H1 (cell line): ENCODE results near the gene MYOT. TPM values are rescaled to one million over a fixed set of nuclear protein-coding genes. Genes with fewer than 3 reads are reported as not detected.

Experiments used
- CTCF ChIA-PET: fragments of 300-600 bp; sonication (Branson Sonifier 250); formaldehyde crosslinking; loops from one replicate; lab custom pipeline; 2021; ENCODE audit not compliant: partially characterized antibody; lab: Charles Lee
- POLR2A ChIA-PET: fragments of 300-600 bp; sonication (Branson Sonifier 250); formaldehyde crosslinking; loops from one replicate; lab custom pipeline; 2021; ENCODE audit warnings: inconsistent platforms; ENCODE audit not compliant: partially characterized antibody; lab: Charles Lee
- DNase-seq, 2 experiments: peaks; one replicate each; pipeline versions ENCODE4 v3.0.0 to v3.0.0-alpha.2; 2010 to 2022; ENCODE audit warnings: low spot score in 2 of 2, low read depth in 1 of 2, mixed read lengths in 1 of 2
- FAIRE-seq: peaks from 2 replicates; lab custom pipeline; 2011; peaks lifted over from hg19 to GRCh38; lab: Jason Lieb, UNC
- H2AFZ ChIP-seq: 2 replicates; pipeline ENCODE4 v1.8.1; 2012; ENCODE audit warnings: low read length, inconsistent platforms
- H2AK5ac ChIP-seq: 2 replicates; pipeline ENCODE4 v1.6.1; 2013; ENCODE audit warnings: low read depth, low read length
- H2BK120ac ChIP-seq: replicated peaks from 2 replicates; pipeline ENCODE3; 2013; ENCODE audit warnings: low read depth, low read length, inconsistent platforms
- H2BK12ac ChIP-seq: 2 replicates; pipeline ENCODE4 v1.6.1; 2013; ENCODE audit warnings: low read depth, low read length
- H2BK15ac ChIP-seq: 2 replicates; pipeline ENCODE4 v1.6.1; 2013; ENCODE audit warnings: low read length
- H2BK20ac ChIP-seq: 2 replicates; pipeline ENCODE4 v1.6.1; 2013; ENCODE audit warnings: low read length
- H2BK5ac ChIP-seq: 2 replicates; pipeline ENCODE4 v1.6.1; 2013; ENCODE audit warnings: low read depth, low read length
- H3K14ac ChIP-seq: 2 replicates; pipeline ENCODE4 v1.6.1; 2013; ENCODE audit warnings: inconsistent platforms; ENCODE audit not compliant: insufficient read length
- H3K18ac ChIP-seq: 2 replicates; pipeline ENCODE4 v1.6.1; 2013; ENCODE audit warnings: low read length; ENCODE audit errors: extremely low read depth
- H3K23ac ChIP-seq: 2 replicates; pipeline ENCODE4 v1.6.1; 2013; ENCODE audit warnings: inconsistent platforms; ENCODE audit not compliant: insufficient read length
- H3K23me2 ChIP-seq: 2 replicates; pipeline ENCODE4 v1.6.1; 2013; ENCODE audit warnings: low read depth, low read length
- H3K27ac ChIP-seq: 2 replicates; pipeline ENCODE4 v1.6.1; 2011; ENCODE audit warnings: low read depth, low read length, inconsistent platforms
- H3K27me3 ChIP-seq, 4 experiments: replicated peaks in 1 of 4; 1 replicate in 1 of 4; 2 replicates in 3 of 4; pipeline versions ENCODE4 v1.6.1 to v1.8.1; 2011 to 2013; ENCODE audit warnings: low read length in 3 of 4, mild to moderate bottlenecking in 3 of 4, inconsistent platforms in 2 of 4, mixed read lengths in 2 of 4, moderate library complexity in 1 of 4; ENCODE audit not compliant: control insufficient read depth in 3 of 4, insufficient read depth in 3 of 4; ENCODE audit errors: extremely low read depth in 1 of 4
- H3K36me3 ChIP-seq, 4 experiments: 2 replicates each; pipeline versions ENCODE4 v1.6.1 to v1.8.1; 2011 to 2013; ENCODE audit warnings: mild to moderate bottlenecking in 4 of 4, low read length in 3 of 4, moderate library complexity in 2 of 4, control low read depth in 1 of 4, inconsistent platforms in 1 of 4; ENCODE audit not compliant: insufficient read depth in 4 of 4, control insufficient read depth in 2 of 4
- H3K4ac ChIP-seq: replicated peaks from 2 replicates; pipeline ENCODE3; 2013; ENCODE audit warnings: low read length, low read depth, mixed read lengths, inconsistent platforms; ENCODE audit not compliant: insufficient read length
- H3K4me1 ChIP-seq, 4 experiments: replicated peaks in 1 of 4; 1 replicate in 1 of 4; 2 replicates in 3 of 4; pipeline versions ENCODE4 v1.6.1 to v1.8.1; 2011 to 2013; ENCODE audit warnings: low read length in 3 of 4, inconsistent platforms in 2 of 4, mixed read lengths in 1 of 4; ENCODE audit not compliant: insufficient read depth in 4 of 4, control insufficient read depth in 3 of 4
- H3K4me2 ChIP-seq, 2 experiments: 2 replicates each; pipeline versions ENCODE4 v1.6.1 to v1.8.1; 2011 to 2013; ENCODE audit warnings: low read depth in 2 of 2, low read length in 2 of 2, control low read depth in 1 of 2, inconsistent platforms in 1 of 2, mild to moderate bottlenecking in 1 of 2; ENCODE audit not compliant: insufficient read depth in 1 of 2
- H3K4me3 ChIP-seq, 4 experiments: fragments of 200-600, 300-600 bp in 1 of 4; sonication (generic), shearing (Covaris generic), sonication (Bioruptor Twin) in 1 of 4; 2 replicates each; pipeline versions ENCODE4 v1.5.1 to v1.8.1; 2011 to 2016; ENCODE audit warnings: low read length in 4 of 4, low read depth in 3 of 4, control low read depth in 2 of 4, inconsistent platforms in 2 of 4, mild to moderate bottlenecking in 2 of 4, mixed read lengths in 1 of 4, moderate library complexity in 1 of 4; ENCODE audit not compliant: insufficient read depth in 2 of 4; ENCODE audit errors: extremely low read depth in 1 of 4
- H3K56ac ChIP-seq: replicated peaks from 2 replicates; pipeline ENCODE3; 2013; ENCODE audit warnings: low read depth, mild to moderate bottlenecking, mixed read lengths, low read length, inconsistent platforms; ENCODE audit not compliant: insufficient read length
- H3K79me1 ChIP-seq: 2 replicates; pipeline ENCODE4 v1.6.1; 2013; ENCODE audit warnings: low read depth, low read length, control low read depth
- H3K79me2 ChIP-seq, 2 experiments: 2 replicates each; pipeline versions ENCODE4 v1.6.1 to v1.8.1; 2012 to 2013; ENCODE audit warnings: low read length in 2 of 2, mild to moderate bottlenecking in 2 of 2, inconsistent platforms in 1 of 2; ENCODE audit not compliant: insufficient read depth in 2 of 2, control insufficient read depth in 1 of 2
- H3K9ac ChIP-seq, 4 experiments: replicated peaks in 1 of 4; 1 replicate in 1 of 4; 2 replicates in 3 of 4; pipeline versions ENCODE4 v1.6.1 to v1.8.1; 2011 to 2013; ENCODE audit warnings: low read depth in 3 of 4, low read length in 3 of 4, control low read depth in 2 of 4, mild to moderate bottlenecking in 2 of 4, moderate library complexity in 2 of 4, inconsistent platforms in 1 of 4; ENCODE audit errors: extremely low read depth in 1 of 4
- H3K9me3 ChIP-seq, 2 experiments: 2 replicates each; pipeline versions ENCODE4 v1.6.1 to v1.8.1; 2012 to 2013; ENCODE audit warnings: mild to moderate bottlenecking in 2 of 2, moderate library complexity in 2 of 2, control low read depth in 1 of 2, inconsistent platforms in 1 of 2, low read depth in 1 of 2, low read length in 1 of 2, mixed read lengths in 1 of 2; ENCODE audit not compliant: insufficient read depth in 2 of 2
- H4K20me1 ChIP-seq, 2 experiments: replicated peaks in 1 of 2; 2 replicates each; pipeline versions ENCODE3 to v1.8.1; 2011 to 2013; ENCODE audit warnings: inconsistent platforms in 2 of 2, low read length in 2 of 2, mild to moderate bottlenecking in 1 of 2; ENCODE audit not compliant: insufficient read depth in 2 of 2, control insufficient read depth in 1 of 2
- H4K5ac ChIP-seq: 2 replicates; pipeline ENCODE4 v1.6.1; 2013; ENCODE audit warnings: low read length, low read depth, mixed read lengths, inconsistent platforms; ENCODE audit not compliant: insufficient read length
- H4K8ac ChIP-seq: 2 replicates; pipeline ENCODE4 v1.8.0; 2013; ENCODE audit warnings: mild to moderate bottlenecking, moderate library complexity, low read length, inconsistent platforms; ENCODE audit not compliant: insufficient read depth; ENCODE audit errors: extremely low read depth
- H4K91ac ChIP-seq: replicated peaks from 2 replicates; pipeline ENCODE3; 2013; ENCODE audit warnings: low read length, mixed read lengths, inconsistent platforms; ENCODE audit not compliant: insufficient read length
- CHD2 ChIP-seq: IDR thresholded peaks from 2 replicates; pipeline ENCODE4 v1.6.1; 2012; ENCODE audit warnings: low read length, improper control_type of control experiment
- CTBP2 ChIP-seq: IDR thresholded peaks from 2 replicates; pipeline ENCODE4 v1.7.0; 2011; ENCODE audit warnings: borderline replicate concordance, mild to moderate bottlenecking, moderate library complexity, mixed read lengths, low read length; ENCODE audit not compliant: insufficient read depth, insufficient read length
- JUN ChIP-seq: IDR thresholded peaks from 2 replicates; pipeline ENCODE4 v1.6.1; 2011; ENCODE audit warnings: low read depth, mild to moderate bottlenecking, improper control_type of control experiment, low read length
- PHF8 ChIP-seq: fragments of 200-600 bp; sonication (generic); conservative IDR thresholded peaks from 2 replicates; pipeline ENCODE4 v1.7.1; 2012; ENCODE audit warnings: low read depth, mild to moderate bottlenecking, inconsistent platforms, low read length, moderate library complexity
- SP1 ChIP-seq: IDR thresholded peaks from 2 replicates; pipeline ENCODE4 v1.6.1; 2011; ENCODE audit warnings: low read depth, low read length
- WGBS, 2 experiments: shearing (Covaris generic) in 1 of 2; methylation state at CpG; one replicate each; pipeline versions ENCODE4 v1.1.6 to v1.1.7; 2013 to 2015; ENCODE audit warnings: low lambda C conversion rate in 2 of 2, mixed read lengths in 2 of 2, inconsistent platforms in 1 of 2, low coverage in 1 of 2, missing lambda C conversion rate in 1 of 2; ENCODE audit not compliant: insufficient replicate concordance in 2 of 2, insufficient coverage in 1 of 2, insufficient read length in 1 of 2; ENCODE audit errors: extremely low coverage in 1 of 2, missing lambda C conversion rate in 1 of 2; 5-methylcytosine and 5-hydroxymethylcytosine counted together
- polyA plus RNA-seq, 7 experiments: library from polyadenylated mRNA; depleted of rRNA in 3 of 7; stranded (reverse) in 5 of 7; unstranded in 2 of 7; fragments of >200 nt in 5 of 7; fragments of 200-250 nt in 2 of 7; gene quantifications; 1 replicate in 5 of 7; 2 replicates in 1 of 7; 4 replicates in 1 of 7; pipeline versions ENCODE4 v1.2.1 to v1.2.3, GENCODE V29; 2011 to 2013; ENCODE audit warnings: missing spikeins in 2 of 7, mixed read lengths in 2 of 7
- total RNA-seq: library from RNA; stranded (reverse); fragmentation: NEBNext Ultra II Directional; extraction: Animal tissue kit (Norgen Biotek cat#: 25700); gene quantifications from 2 replicates; pipeline ENCODE4 v1.2.1, GENCODE V29; 2021

The MYOT gene
- total and polyA plus RNA-seq, 2 of the 8 experiments (the other 6 are each of a cell fraction or from before 2014, with no cell fraction given), result not detected

GRCh38 chr5:137828180-137828579 is 39.5 kb upstream of the MYOT start:
- no peaks in the 10 kb centered on the region for H3K36me3 ChIP-seq
- H3K4me1 ChIP-seq, result peaks cover 0 to 7% (median 0%) of the 10 kb centered on the region in 4 experiments; a peak in 1 of 7 replicates
- H2BK120ac ChIP-seq, result no peak overlapping the region
- no peaks in the 10 kb centered on the region for H3K27me3 ChIP-seq
- no peaks in the 10 kb centered on the region for H4K20me1 ChIP-seq
- H4K5ac ChIP-seq, result no peak overlapping the region
- no peak overlapping the region for H3K4me2 ChIP-seq
- H3K4me3 ChIP-seq, result no peak overlapping the region
- FAIRE-seq, result no peak
- no peak overlapping the region for H3K27ac ChIP-seq
- H3K14ac ChIP-seq, result no peak overlapping the region
- 0 out of 2 replicates have a peak overlapping the region, but pooled peaks have one; percentile 14 for H2AFZ ChIP-seq
- no peak overlapping the region for H2BK20ac ChIP-seq
- H3K56ac ChIP-seq, result no peak overlapping the region
- H3K23me2 ChIP-seq, result no peaks in the 10 kb centered on the region
- ChIA-PET CTCF (interaction anchor here (0.7 to 1.9 kb wide), 4 partner anchors 18 to 58 kb away, joined by 3 to 9 read pairs (median 3); no protein-coding TSS in a partner anchor), POLR2A (no interaction called here)
- H2AK5ac ChIP-seq, result no peak overlapping the region
- H2BK15ac ChIP-seq, result no peak overlapping the region
- 74% methylated on average over 3 of the region's 3 CpGs; no CpG with 5 or more reads in 1 of the 2 experiments for WGBS, 2 experiments
- DNase-seq, result no peak
- H2BK5ac ChIP-seq, result no peak overlapping the region
- no peak overlapping the region for H4K8ac ChIP-seq
- no peak overlapping the region for H4K91ac ChIP-seq
- no peaks in the 10 kb centered on the region for H3K9me3 ChIP-seq
- H2BK12ac ChIP-seq, result no peak overlapping the region
- no peak overlapping the region; a peak in 1 of 7 replicates for H3K9ac ChIP-seq
- H3K18ac ChIP-seq, result no peak overlapping the region
- no peaks in the 10 kb centered on the region for H3K79me2 ChIP-seq
- TF ChIP-seq JUN (no peak), SP1 (no peak), PHF8 (no peak), CTBP2 (no peak), CHD2 (no peak)
- no peaks in the 10 kb centered on the region for H3K79me1 ChIP-seq
- no peak overlapping the region for H3K23ac ChIP-seq
- no peak overlapping the region for H3K4ac ChIP-seq
